Measurements from ENCODE around the gene CALCR. TPM values are rescaled to one million over a fixed set of nuclear protein-coding genes. Genes with fewer than 3 reads are reported as not detected.

The CALCR gene
- total RNA-seq, 2 donors from 2014 or later: 0.45 TPM; not detected in 1

DNA sequence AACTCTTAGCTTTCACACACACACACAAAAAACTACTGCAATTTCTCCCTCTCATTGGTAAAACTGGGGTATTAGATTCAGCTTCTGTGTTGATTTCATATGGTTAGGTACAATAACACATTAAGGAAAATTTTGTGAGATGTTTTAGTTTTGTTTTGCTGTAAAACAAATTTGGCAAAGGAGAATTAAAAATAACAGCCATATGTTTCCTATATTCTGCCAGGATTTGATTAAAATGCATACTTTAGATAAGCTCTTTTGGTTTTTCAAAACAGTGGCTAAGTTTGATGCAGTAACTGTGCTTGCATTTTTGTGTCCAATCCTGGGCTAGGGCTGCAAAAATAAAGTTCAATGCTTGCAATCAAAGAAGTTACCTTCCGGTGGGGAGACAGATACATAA, 126.3 kb downstream of the CALCR start:
- no peak overlapping the region for H3K4me3 ChIP-seq
- DNase-seq (ENCODE audit: low spot score): no peak
- H3K27me3 ChIP-seq (replicated peaks; ENCODE audit: insufficient read depth): no peaks in the 10 kb centered on the region
- no peaks in the 10 kb centered on the region for H3K4me1 ChIP-seq (replicated peaks)
- H3K27ac ChIP-seq: no peak overlapping the region
- WGBS: 48% methylated on average over 1 of the region's 1 CpG
- intact Hi-C loops (cut with DNase I): no loop called here
- TF ChIP-seq POLR2AphosphoS5 (IDR thresholded peaks at IDR 0.05) (no peak), POLR2A (IDR thresholded peaks at IDR 0.05) (no peak)
- TF ChIP-seq, protein P1, sequence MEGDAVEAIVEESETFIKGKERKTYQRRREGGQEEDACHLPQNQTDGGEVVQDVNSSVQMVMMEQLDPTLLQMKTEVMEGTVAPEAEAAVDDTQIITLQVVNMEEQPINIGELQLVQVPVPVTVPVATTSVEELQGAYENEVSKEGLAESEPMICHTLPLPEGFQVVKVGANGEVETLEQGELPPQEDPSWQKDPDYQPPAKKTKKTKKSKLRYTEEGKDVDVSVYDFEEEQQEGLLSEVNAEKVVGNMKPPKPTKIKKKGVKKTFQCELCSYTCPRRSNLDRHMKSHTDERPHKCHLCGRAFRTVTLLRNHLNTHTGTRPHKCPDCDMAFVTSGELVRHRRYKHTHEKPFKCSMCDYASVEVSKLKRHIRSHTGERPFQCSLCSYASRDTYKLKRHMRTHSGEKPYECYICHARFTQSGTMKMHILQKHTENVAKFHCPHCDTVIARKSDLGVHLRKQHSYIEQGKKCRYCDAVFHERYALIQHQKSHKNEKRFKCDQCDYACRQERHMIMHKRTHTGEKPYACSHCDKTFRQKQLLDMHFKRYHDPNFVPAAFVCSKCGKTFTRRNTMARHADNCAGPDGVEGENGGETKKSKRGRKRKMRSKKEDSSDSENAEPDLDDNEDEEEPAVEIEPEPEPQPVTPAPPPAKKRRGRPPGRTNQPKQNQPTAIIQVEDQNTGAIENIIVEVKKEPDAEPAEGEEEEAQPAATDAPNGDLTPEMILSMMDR (IDR thresholded peaks at IDR 0.05): no peak
- no peaks in the 10 kb centered on the region for H3K36me3 ChIP-seq
- no peaks in the 10 kb centered on the region for H3K9me3 ChIP-seq

DNA sequence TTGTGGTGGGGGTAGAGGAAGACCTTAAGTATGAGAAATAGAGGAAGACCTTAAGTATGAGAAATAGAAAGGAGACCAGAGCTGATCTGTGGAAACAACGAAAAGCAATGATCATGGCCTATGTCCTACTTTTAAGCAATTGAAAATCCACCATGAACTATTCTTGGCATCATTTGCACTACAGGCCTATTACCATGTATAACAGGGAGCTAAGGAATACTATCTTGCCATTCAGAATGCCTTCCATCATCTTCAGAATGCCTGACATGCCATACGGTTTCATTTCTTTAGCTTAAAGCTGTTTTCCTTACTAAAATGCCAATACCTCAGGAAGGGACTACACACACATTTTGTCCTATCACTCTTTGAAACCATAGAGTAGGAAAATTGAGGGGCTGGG, 127.0 kb downstream of the CALCR start:
- no peaks in the 10 kb centered on the region for H3K27me3 ChIP-seq (replicated peaks; ENCODE audit: insufficient read depth)
- H3K9me3 ChIP-seq: no peaks in the 10 kb centered on the region
- H3K4me3 ChIP-seq: no peak overlapping the region
- no peaks in the 10 kb centered on the region for H3K36me3 ChIP-seq
- no peak for TF ChIP-seq POLR2A (IDR thresholded peaks at IDR 0.05)
- no peak for TF ChIP-seq POLR2AphosphoS5 (IDR thresholded peaks at IDR 0.05)
- TF ChIP-seq, protein P1 (IDR thresholded peaks at IDR 0.05): no peak
- H3K27ac ChIP-seq: no peak overlapping the region
- intact Hi-C loops (cut with DNase I): no loop called here
- WGBS: 86% methylated on average over 2 of the region's 2 CpGs
- no peak for DNase-seq (ENCODE audit: low spot score)
- H3K4me1 ChIP-seq (replicated peaks): no peaks in the 10 kb centered on the region

DNA sequence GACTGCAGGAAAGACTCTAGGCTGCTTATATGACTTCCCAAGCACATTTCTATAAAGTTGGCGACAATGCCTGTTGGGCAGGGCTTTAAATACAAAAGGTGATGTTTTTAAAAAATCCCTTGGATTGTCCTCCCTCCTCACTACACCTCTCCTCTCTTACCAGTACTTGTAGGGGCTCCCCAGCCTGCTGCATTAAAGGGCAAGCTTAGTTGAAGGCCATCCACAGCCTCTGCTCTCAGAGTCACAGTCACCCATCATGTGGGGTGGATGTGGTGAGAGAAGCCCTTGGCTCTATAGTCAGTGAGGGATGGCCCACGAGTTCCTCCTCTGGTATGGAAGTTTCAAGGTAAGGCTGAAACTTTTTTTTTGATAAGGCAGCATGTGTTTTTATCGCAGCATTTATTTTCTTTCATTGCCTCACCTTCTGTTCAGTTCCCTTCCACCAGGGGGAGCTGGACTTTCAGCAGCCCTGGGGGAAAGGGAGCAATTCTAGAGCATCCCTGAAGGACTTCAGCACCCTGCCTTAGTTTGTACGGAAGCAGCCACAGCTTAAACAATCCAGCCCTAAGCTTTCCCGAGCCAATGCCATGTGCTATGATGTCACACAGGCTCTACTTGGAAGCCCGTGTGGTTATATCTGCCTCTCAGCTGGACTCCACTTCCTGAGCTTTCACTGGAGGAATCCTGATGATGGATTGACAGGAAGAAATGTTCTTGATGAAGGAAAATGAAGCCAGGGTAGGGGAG, 131.9 kb downstream of the CALCR start:
- Histone ChIP-seq H3K36me3 (no peaks in the 10 kb centered on the region), H3K27me3 (replicated peaks; ENCODE audit: insufficient read depth) (no peaks in the 10 kb centered on the region), H3K4me3 (no peak overlapping the region), H3K9me3 (no peaks in the 10 kb centered on the region), H3K27ac (no peak overlapping the region), H3K4me1 (replicated peaks) (no peaks in the 10 kb centered on the region)
- no peak for DNase-seq (ENCODE audit: low spot score)
- intact Hi-C loops (cut with DNase I): no loop called here
- 56% methylated on average over 6 of the region's 6 CpGs for WGBS
- no peak for TF ChIP-seq POLR2AphosphoS5 (IDR thresholded peaks at IDR 0.05)
- TF ChIP-seq, protein P1 (IDR thresholded peaks at IDR 0.05): peak in 2 of 4 experiments; percentile 11 to 15

DNA sequence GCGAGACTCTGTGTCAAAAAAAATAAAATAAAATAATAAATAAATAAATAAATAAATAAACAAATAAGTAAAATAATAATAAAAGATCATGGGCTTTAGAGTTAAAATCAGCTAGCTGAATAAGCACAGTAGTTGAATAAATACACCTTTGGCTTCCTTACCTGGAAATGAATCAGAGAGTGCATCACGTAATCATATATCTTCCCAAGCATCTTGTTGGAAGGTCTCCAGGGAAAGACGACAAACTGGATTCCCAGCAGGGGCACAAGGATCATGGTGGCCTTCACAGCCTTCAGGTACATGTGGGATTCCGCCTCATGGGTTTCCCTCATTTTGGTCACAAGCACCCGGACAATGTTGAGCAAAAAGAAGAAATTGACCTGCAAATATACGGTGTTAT, 138.7 kb downstream of the CALCR start:
- Histone ChIP-seq H3K9me3 (no peaks in the 10 kb centered on the region), H3K27me3 (replicated peaks; ENCODE audit: insufficient read depth) (no peaks in the 10 kb centered on the region), H3K27ac (no peak overlapping the region), H3K36me3 (no peaks in the 10 kb centered on the region), H3K4me3 (no peak overlapping the region), H3K4me1 (replicated peaks) (no peaks in the 10 kb centered on the region)
- TF ChIP-seq POLR2AphosphoS5 (IDR thresholded peaks at IDR 0.05) (no peak), POLR2A (IDR thresholded peaks at IDR 0.05) (no peak)
- TF ChIP-seq, protein P1 (IDR thresholded peaks at IDR 0.05): no peak
- WGBS: 82% methylated on average over 6 of the region's 6 CpGs
- no peak for DNase-seq (ENCODE audit: low spot score)
- intact Hi-C loops (cut with DNase I): no loop called here

DNA sequence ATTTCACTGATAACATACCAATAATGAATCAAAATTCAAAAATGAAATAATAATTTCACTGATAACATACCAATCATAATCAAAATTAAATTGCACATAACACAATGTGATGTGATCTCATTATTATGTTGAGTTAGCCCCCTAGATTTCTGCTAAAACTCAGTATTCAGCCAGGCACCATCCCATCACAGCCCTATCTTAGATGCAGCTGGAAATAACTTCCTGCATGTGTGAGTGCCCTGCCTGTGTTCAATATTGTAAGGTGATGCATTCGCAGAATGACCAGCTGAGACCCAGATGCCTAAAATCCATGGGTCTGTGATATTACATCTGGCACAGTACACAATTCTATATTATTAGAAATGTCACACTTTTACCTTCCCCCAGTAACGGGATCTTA, 142.4 kb downstream of the CALCR start:
- 86% methylated on average over 2 of the region's 2 CpGs for WGBS
- TF ChIP-seq POLR2AphosphoS5 (IDR thresholded peaks at IDR 0.05) (no peak), POLR2A (IDR thresholded peaks at IDR 0.05) (no peak)
- TF ChIP-seq, protein P1 (IDR thresholded peaks at IDR 0.05): no peak

More for the DNA sequence above, 142.4 kb downstream of the CALCR start:
- H3K4me1 ChIP-seq (replicated peaks): no peaks in the 10 kb centered on the region
- no peak overlapping the region for H3K27ac ChIP-seq
- no peaks in the 10 kb centered on the region for H3K36me3 ChIP-seq
- DNase-seq (ENCODE audit: low spot score): no peak
- no peak overlapping the region for H3K4me3 ChIP-seq
- H3K27me3 ChIP-seq (replicated peaks; ENCODE audit: insufficient read depth): no peaks in the 10 kb centered on the region
- no peaks in the 10 kb centered on the region for H3K9me3 ChIP-seq
- intact Hi-C loops (cut with DNase I): no loop called here

Data from prostate gland (tissue), 2 donors.